Motor neuron (in vitro differentiated cells): ENCODE results near the gene MICB. TPM values are rescaled to one million over a fixed set of nuclear protein-coding genes. Genes with fewer than 3 reads are reported as not detected.

ENCODE experiments used
- ATAC-seq, 8 experiments: fragments of 200-7000 bp; cut with Tn5 transposase; replicated peaks in 6 of 8; 2 replicates each; pipeline ENCODE4 v1.8.0; 2021; ENCODE audit warnings: mild to moderate bottlenecking in 8 of 8, moderate library complexity in 8 of 8
- H3K27ac ChIP-seq, 2 donors: fragments of 250-450 bp; sonication (Bioruptor Pico); 2 replicates each; pipeline ENCODE4 v1.9.0; 2021; ENCODE audit warnings: antibody characterized with exemption in 2 of 2, mild to moderate bottlenecking in 2 of 2, moderate library complexity in 1 of 2
- H3K4me1 ChIP-seq, 2 donors: fragments of 250-450 bp; sonication (Bioruptor Pico); replicated peaks in 1 of 2; 2 replicates each; pipeline ENCODE4 v1.6.1; 2021; ENCODE audit warnings: antibody characterized with exemption in 2 of 2, mild to moderate bottlenecking in 2 of 2, moderate library complexity in 1 of 2
- H3K4me3 ChIP-seq, 5 donors: fragments of 250-450 bp; sonication (Bioruptor Pico); 2 replicates each; pipeline ENCODE4 v1.9.0; 2021; ENCODE audit warnings: antibody characterized with exemption in 5 of 5, mild to moderate bottlenecking in 5 of 5, moderate library complexity in 4 of 5
- WGBS, 10 experiments: fragments of 450-650 bp; shearing (Covaris generic); methylation state at CpG; one replicate each; pipeline ENCODE4 v1.0.0; 2022; 5-methylcytosine and 5-hydroxymethylcytosine counted together
- in situ Hi-C, 9 experiments: fragments of 400-800 bp; cut with MboI; loops; one replicate each; pipeline ENCODE4 v1.15.0; 2021; ENCODE audit warnings: low sequenced_read_pairs in 9 of 9, low pct_unique_long_range_greater_than_20kb in 2 of 9; ENCODE audit not compliant: unreplicated experiment in 9 of 9
- total RNA-seq, 8 experiments: library from RNA; unstranded; fragments of 300-600 nt; gene quantifications; 2 replicates each; pipeline versions ENCODE4 v1.2.3 to v1.2.4, GENCODE V29; 2022

MICB gene
- total RNA-seq, 8 experiments from 2014 or later: 0.49 to 4.2 (median 1.9) TPM; not detected in 1

- Histone ChIP-seq H3K4me1 (peaks cover 8 to 10% of the 10 kb centered on the region in 2 donors), H3K27ac (no peak overlapping the region), H3K4me3 (no peak overlapping the region)
- 60 to 100% (median 90%) methylated on average over 1 to 4 of the region's 4 CpGs; no CpG with 5 or more reads in 4 of the 10 experiments for WGBS, 10 experiments
- ATAC-seq: no peak
- in situ Hi-C loops: no loop called here
Measured at GRCh38 chr6:31466466-31466865, 31.5 kb upstream of the MICB start.

DNA sequence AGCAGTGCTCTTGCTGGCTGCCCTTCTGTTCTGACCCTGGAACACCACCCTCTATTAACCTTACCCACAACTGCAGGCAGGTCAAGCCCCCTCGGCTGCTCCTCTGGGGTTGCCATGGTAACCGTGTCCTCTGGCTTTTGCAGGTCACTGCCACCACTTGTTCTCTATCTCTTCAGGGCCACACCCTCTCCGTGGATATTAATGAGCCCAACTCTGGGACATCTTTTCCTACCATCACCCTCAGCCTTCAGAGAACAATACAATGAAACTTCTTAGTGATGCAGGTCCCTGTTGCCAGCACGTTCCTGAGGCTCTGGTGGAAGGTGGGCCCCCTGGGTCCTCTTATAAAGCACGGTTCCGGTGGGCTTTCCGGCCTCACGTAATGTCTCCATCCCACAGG, 30.8 kb upstream of the MICB start:
- Histone ChIP-seq H3K27ac (no peak overlapping the region), H3K4me3 (no peak overlapping the region), H3K4me1 (peaks cover 8 to 10% of the 10 kb centered on the region in 2 donors)
- WGBS, 10 experiments: 14 to 100% (median 58%) methylated on average over 1 to 6 of the region's 8 CpGs; no CpG with 5 or more reads in 5 of the 10 experiments
- peak in 1 of 8 experiments; percentile 22 for ATAC-seq
- in situ Hi-C loops: no loop called here

DNA sequence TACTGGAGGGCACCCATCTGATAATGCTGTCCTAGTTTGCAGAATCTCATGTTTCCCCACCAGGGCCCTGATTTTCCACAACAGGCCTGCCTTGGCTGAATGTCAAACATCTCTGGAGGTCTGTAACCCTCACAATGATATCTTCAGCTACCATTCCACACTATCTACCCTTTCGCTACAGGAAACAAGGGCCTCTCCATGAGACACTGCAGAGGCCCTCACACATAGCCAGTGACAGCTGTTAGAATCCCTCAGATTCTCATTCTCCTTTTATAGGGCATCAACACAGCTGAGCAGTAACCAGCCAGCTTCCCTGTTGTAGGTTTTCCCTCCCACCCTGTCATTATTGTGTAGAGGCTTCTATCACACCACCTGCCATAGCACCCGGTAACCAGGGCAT, 29.6 kb upstream of the MICB start:
- in situ Hi-C loops: no loop called here
- peaks cover 8 to 10% of the 10 kb centered on the region in 2 donors for H3K4me1 ChIP-seq
- WGBS, 10 experiments: 100% methylated on average over 1 of the region's 2 CpGs; no CpG with 5 or more reads in 6 of the 10 experiments
- ATAC-seq: peak in 1 of 8 experiments; percentile 5
- H3K4me3 ChIP-seq: no peak overlapping the region
- H3K27ac ChIP-seq: no peak overlapping the region

DNA sequence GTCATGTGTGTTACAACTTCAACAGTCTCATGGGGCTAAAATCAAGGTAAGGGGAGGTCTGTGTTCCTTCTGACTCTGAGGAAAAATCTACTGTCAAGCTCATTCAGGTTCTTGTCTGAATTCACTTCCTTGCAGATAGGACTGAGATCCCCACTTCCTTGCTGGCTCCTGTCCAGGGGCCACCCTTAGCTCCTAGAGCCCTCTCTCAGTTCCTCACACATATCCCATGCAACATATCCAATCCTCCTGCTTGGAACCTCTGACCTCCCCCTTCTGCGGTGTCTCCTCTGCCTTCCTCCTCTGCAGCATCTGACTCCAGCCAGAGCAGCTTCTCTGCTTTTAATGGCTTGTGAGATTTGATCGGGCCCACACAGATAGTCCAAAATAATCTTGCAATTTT, 27.1 kb upstream of the MICB start:
- 50 to 100% (median 82%) methylated on average over 1 to 2 of the region's 2 CpGs; no CpG with 5 or more reads in 2 of the 10 experiments for WGBS, 10 experiments
- Histone ChIP-seq H3K27ac (no peak overlapping the region), H3K4me1 (peaks cover 8 to 10% of the 10 kb centered on the region in 2 donors), H3K4me3 (no peak overlapping the region)
- in situ Hi-C loops: no loop called here
- ATAC-seq: no peak

DNA sequence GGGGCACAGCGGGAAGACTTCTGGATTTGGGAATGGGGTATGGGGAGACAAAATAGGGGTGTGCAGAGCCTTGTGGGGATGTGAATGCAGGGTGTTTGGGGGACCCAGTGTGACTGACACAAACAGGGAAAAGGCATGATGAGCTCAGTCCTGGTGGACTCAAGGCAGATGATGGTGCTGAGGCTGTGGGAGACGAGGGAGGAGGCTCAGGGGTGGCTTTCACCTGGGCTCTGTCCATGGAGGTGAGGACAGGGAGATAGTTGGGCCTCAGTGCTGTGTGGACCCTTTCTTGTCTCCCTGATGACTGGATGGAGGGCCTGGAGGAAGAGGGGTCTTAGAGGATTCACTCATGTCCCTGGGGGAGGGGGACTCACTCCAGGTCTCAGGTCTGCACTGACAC, 26.2 kb upstream of the MICB start:
- 17 to 86% (median 20%) methylated on average over 1 to 2 of the region's 2 CpGs; no CpG with 5 or more reads in 5 of the 10 experiments for WGBS, 10 experiments
- in situ Hi-C loops: no loop called here
- Histone ChIP-seq H3K4me3 (no peak overlapping the region), H3K27ac (no peak overlapping the region), H3K4me1 (peaks cover 7 to 9% of the 10 kb centered on the region in 2 donors)
- no peak for ATAC-seq

GRCh38 chr6:31472259-31472658, 25.7 kb upstream of the MICB start:
- no peak for ATAC-seq
- H3K4me1 ChIP-seq: peaks cover 2 to 4% of the 10 kb centered on the region in 2 donors

GRCh38 chr6:31473244-31473643, 24.7 kb upstream of the MICB start:
- 40 to 69% (median 51%) methylated on average over 1 to 4 of the region's 4 CpGs; no CpG with 5 or more reads in 2 of the 10 experiments for WGBS, 10 experiments
- Histone ChIP-seq H3K27ac (no peak overlapping the region), H3K4me1 (no peaks in the 10 kb centered on the region), H3K4me3 (no peak overlapping the region)
- ATAC-seq: no peak
- in situ Hi-C loops: no loop called here

More at GRCh38 chr6:31472259-31472658, 25.7 kb upstream of the MICB start:
- in situ Hi-C loops: no loop called here
- Histone ChIP-seq H3K4me3 (no peak overlapping the region), H3K27ac (no peak overlapping the region)
- WGBS, 10 experiments: 44 to 100% (median 80%) methylated on average over 1 to 2 of the region's 2 CpGs; no CpG with 5 or more reads in 3 of the 10 experiments

- in situ Hi-C loops: no loop called here
- 0 to 88% (median 52%) methylated on average over 1 to 7 of the region's 8 CpGs for WGBS, 10 experiments
Measured at GRCh38 chr6:31473780-31474761, 23.9 kb upstream of the MICB start.

GRCh38 chr6:31474871-31475286, 23.1 kb upstream of the MICB start:
- Histone ChIP-seq H3K4me3 (no peak overlapping the region), H3K27ac (no peak overlapping the region), H3K4me1 (no peaks in the 10 kb centered on the region)
- WGBS, 10 experiments: 17 to 80% methylated on average over 1 of the region's 6 CpGs; no CpG with 5 or more reads in 8 of the 10 experiments
- peak in 3 of 8 experiments; percentile 6 to 31 (median 17) for ATAC-seq
- in situ Hi-C loops: no loop called here

More at GRCh38 chr6:31473780-31474761, 23.9 kb upstream of the MICB start:
- no peaks in the 10 kb centered on the region for H3K4me1 ChIP-seq
- H3K4me3 ChIP-seq: no peak overlapping the region
- ATAC-seq: peak in 4 of 8 experiments; percentile 42 to 93 (median 92)
- no peak overlapping the region for H3K27ac ChIP-seq

- Histone ChIP-seq H3K27ac (no peak overlapping the region), H3K4me1 (no peaks in the 10 kb centered on the region), H3K4me3 (no peak overlapping the region)
- 0 to 100% (median 60%) methylated on average over 1 to 4 of the region's 7 CpGs for WGBS, 10 experiments
- in situ Hi-C loops: no loop called here
- no peak for ATAC-seq
Measured at GRCh38 chr6:31476515-31477139, 21.3 kb upstream of the MICB start.

DNA sequence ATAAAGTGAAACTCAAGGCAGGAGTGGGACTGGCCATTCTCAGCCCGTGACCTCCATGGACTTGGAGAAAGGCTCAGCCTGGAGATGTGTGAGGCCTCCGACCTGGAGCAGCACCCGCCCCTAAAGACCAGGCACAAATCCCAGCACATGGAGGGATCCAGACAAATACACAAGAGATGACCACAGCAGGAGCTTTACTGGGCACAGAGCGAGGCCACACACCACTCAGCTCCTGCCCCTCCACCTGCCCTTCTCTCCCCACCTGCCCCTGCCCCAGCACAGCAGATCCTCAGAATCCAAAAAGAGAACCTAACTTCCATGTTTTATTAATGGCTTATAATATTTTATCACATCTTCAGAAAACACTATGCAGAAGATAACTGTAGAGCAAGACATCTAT, 20.4 kb upstream of the MICB start:
- H3K27ac ChIP-seq: no peak overlapping the region
- in situ Hi-C loops: no loop called here
- no peaks in the 10 kb centered on the region for H3K4me1 ChIP-seq
- no peak overlapping the region for H3K4me3 ChIP-seq
- no peak for ATAC-seq
- WGBS, 10 experiments: 90% methylated on average over 2 of the region's 4 CpGs; no CpG with 5 or more reads in 9 of the 10 experiments

- ATAC-seq: no peak
- in situ Hi-C loops: no loop called here
- H3K27ac ChIP-seq: no peak overlapping the region
- WGBS, 10 experiments: 0 to 80% (median 18%) methylated on average over 1 to 3 of the region's 3 CpGs; no CpG with 5 or more reads in 6 of the 10 experiments
- H3K4me1 ChIP-seq: no peaks in the 10 kb centered on the region
- no peak overlapping the region for H3K4me3 ChIP-seq
Measured at GRCh38 chr6:31478186-31478950, 19.6 kb upstream of the MICB start.
